HCT116 (cell line): ENCODE measurements around the gene MORN4. TPM values are rescaled to one million over a fixed set of nuclear protein-coding genes. Genes with fewer than 3 reads are reported as not detected.

ENCODE experiments used
- ATAC-seq: fragments of 200-7000 bp; cut with Tn5 transposase; 2 replicates; pipeline ENCODE4 v1.9.1; 2020; ENCODE audit warnings: mild to moderate bottlenecking, moderate library complexity
- BruUV-seq: library from RNA; stranded (reverse); fragments of 400-500 nt; replicated peaks from 2 replicates; lab custom pipeline; 2021; lab: Mats Ljungman, UMichigan
- CTCF ChIA-PET: fragments of 300-600 bp; sonication (Branson Sonifier 250); formaldehyde crosslinking; loops from one replicate; lab custom pipeline; 2021; ENCODE audit warnings: antibody characterized with exemption; lab: Charles Lee
- POLR2A ChIA-PET: fragments of 300-600, 350-600 bp; sonication (Branson Sonifier 250); formaldehyde crosslinking; loops from one replicate; lab custom pipeline; 2021; ENCODE audit warnings: antibody characterized with exemption; lab: Charles Lee
- RAD21 ChIA-PET, 2 experiments: fragments of 300-600 bp; sonication (Branson Sonifier 250); formaldehyde crosslinking; loops; one replicate each; lab custom pipeline; 2023; ENCODE audit warnings: low total read pairs in 2 of 2; ENCODE audit not compliant: uncharacterized antibody in 2 of 2, unreplicated experiment in 2 of 2, low non-redundant PET in 1 of 2; lab: Charles Lee
- DNase-seq: peaks from one replicate; pipeline ENCODE4 v3.0.0-alpha.2; 2010; ENCODE audit warnings: low read depth, low spot score
- H2AFZ ChIP-seq: fragments of 200-600 bp; shearing (Covaris generic), sonication (generic); 2 replicates; pipeline ENCODE4 v1.6.1; 2017; ENCODE audit warnings: low read depth, mixed run types, mixed read lengths, antibody characterized with exemption, low read length; ENCODE audit not compliant: poor library complexity, severe bottlenecking
- H3K27ac ChIP-seq: 2 replicates; pipeline ENCODE4 v1.5.1; 2012; ENCODE audit warnings: low read depth, low read length
- H3K27me3 ChIP-seq: fragments of 200-600 bp; sonication (generic); 2 replicates; pipeline ENCODE4 v1.6.1; 2016; ENCODE audit warnings: mixed run types, low read length, mixed read lengths; ENCODE audit not compliant: insufficient read depth
- H3K36me3 ChIP-seq, 2 experiments: fragments of 200-500 bp in 1 of 2; fragments of 200-600 bp in 1 of 2; sonication (Bioruptor generic) in 1 of 2; sonication (generic) in 1 of 2; 2 replicates each; pipeline versions ENCODE4 v1.5.1 to v1.6.1; 2014 to 2016; ENCODE audit warnings: low read length in 2 of 2, inconsistent platforms in 1 of 2, mixed read lengths in 1 of 2, mixed run types in 1 of 2; ENCODE audit not compliant: insufficient read depth in 2 of 2, control insufficient read depth in 1 of 2
- H3K4me1 ChIP-seq, 2 experiments: fragments of 200-600 bp in 1 of 2; sonication (generic) in 1 of 2; 2 replicates each; pipeline versions ENCODE4 v1.5.1 to v1.6.1; 2012 to 2017; ENCODE audit warnings: low read length in 2 of 2, inconsistent platforms in 1 of 2, mild to moderate bottlenecking in 1 of 2, mixed read lengths in 1 of 2, mixed run types in 1 of 2, moderate library complexity in 1 of 2; ENCODE audit not compliant: insufficient read depth in 2 of 2, control insufficient read depth in 1 of 2
- H3K4me2 ChIP-seq: fragments of 200-600 bp; sonication (generic); 2 replicates; pipeline ENCODE4 v1.6.1; 2017; ENCODE audit warnings: mixed run types, low read length, mixed read lengths
- H3K4me3 ChIP-seq, 2 experiments: fragments of 200-600 bp in 1 of 2; sonication (generic) in 1 of 2; replicated peaks in 1 of 2; 2 replicates each; pipeline ENCODE4 v1.5.1; 2011 to 2016; ENCODE audit warnings: low read length in 2 of 2, control low read depth in 1 of 2, low read depth in 1 of 2, mild to moderate bottlenecking in 1 of 2, mixed read lengths in 1 of 2, mixed run types in 1 of 2
- H3K79me2 ChIP-seq: fragments of 200-600 bp; sonication (generic); 2 replicates; pipeline ENCODE4 v1.6.1; 2017; ENCODE audit warnings: mild to moderate bottlenecking, mixed run types, low read length, moderate library complexity, mixed read lengths; ENCODE audit not compliant: insufficient read depth
- H3K9ac ChIP-seq: fragments of 200-600 bp; sonication (generic); 2 replicates; pipeline ENCODE4 v1.6.1; 2016; ENCODE audit warnings: low read length, mixed read lengths
- H3K9me2 ChIP-seq: fragments of 200-600 bp; sonication (generic), shearing (Covaris generic); 2 replicates; pipeline ENCODE4 v1.6.1; 2017; ENCODE audit warnings: mixed run types, mild to moderate bottlenecking, moderate library complexity; ENCODE audit not compliant: insufficient read depth
- H3K9me3 ChIP-seq, 2 experiments: fragments of 200-500 bp in 1 of 2; fragments of 200-600 bp in 1 of 2; sonication (Bioruptor generic) in 1 of 2; sonication (generic) in 1 of 2; 2 replicates each; pipeline ENCODE4 v1.6.1; 2014 to 2017; ENCODE audit warnings: low read length in 2 of 2, mixed read lengths in 2 of 2, inconsistent platforms in 1 of 2, low read depth in 1 of 2, mild to moderate bottlenecking in 1 of 2, mixed run types in 1 of 2, moderate library complexity in 1 of 2; ENCODE audit not compliant: control insufficient read depth in 1 of 2, insufficient read depth in 1 of 2
- H4K20me1 ChIP-seq: fragments of 200-600 bp; sonication (generic), shearing (Covaris generic); 2 replicates; pipeline ENCODE4 v1.6.1; 2017; ENCODE audit warnings: mixed run types, mild to moderate bottlenecking, moderate library complexity; ENCODE audit not compliant: insufficient read depth
- CBX3 ChIP-seq: IDR thresholded peaks from 2 replicates; pipeline ENCODE4 v1.6.1; 2012; ENCODE audit warnings: low read depth
- CTCF ChIP-seq, 3 experiments: fragments of 200-600 bp in 1 of 3; sonication (generic) in 1 of 3; IDR thresholded peaks in 2 of 3; conservative IDR thresholded peaks in 1 of 3; 2 replicates each; pipeline ENCODE4 v1.5.1; 2012 to 2017; ENCODE audit warnings: low read depth in 2 of 3, low read length in 2 of 3, antibody characterized with exemption in 1 of 3, borderline replicate concordance in 1 of 3, control low read depth in 1 of 3, mild to moderate bottlenecking in 1 of 3, mixed read lengths in 1 of 3, mixed run types in 1 of 3, moderate library complexity in 1 of 3; ENCODE audit not compliant: insufficient read depth in 1 of 3
- EGR1 ChIP-seq: IDR thresholded peaks from 2 replicates; pipeline ENCODE4 v1.6.1; 2012; ENCODE audit warnings: low read depth
- ELF1 ChIP-seq: IDR thresholded peaks from 2 replicates; pipeline ENCODE4 v1.6.1; 2012; ENCODE audit warnings: low read depth, borderline replicate concordance
- EZH2 ChIP-seq: fragments of 200-600 bp; sonication (generic); IDR thresholded peaks from 2 replicates; pipeline ENCODE4 v1.6.1; 2017; ENCODE audit warnings: antibody characterized with exemption, mixed run types
- EZH2phosphoT487 ChIP-seq: fragments of 200-600 bp; IDR thresholded peaks from 2 replicates; pipeline ENCODE4 v1.6.1; 2018; ENCODE audit warnings: antibody characterized with exemption, borderline replicate concordance
- FOSL1 ChIP-seq: IDR thresholded peaks from 2 replicates; pipeline ENCODE4 v1.6.1; 2012; ENCODE audit warnings: low read depth
- JUND ChIP-seq: IDR thresholded peaks from 2 replicates; pipeline ENCODE4 v1.6.1; 2012
- MAX ChIP-seq: IDR thresholded peaks from 2 replicates; pipeline ENCODE4 v1.6.1; 2012
- POLR2AphosphoS5 ChIP-seq: IDR thresholded peaks from 2 replicates; pipeline ENCODE4 v1.6.1; 2011; ENCODE audit warnings: mild to moderate bottlenecking, low read depth, low read length, moderate library complexity
- SIN3A ChIP-seq: IDR thresholded peaks from 2 replicates; pipeline ENCODE4 v1.6.1; 2012; ENCODE audit warnings: low read depth
- TCF7L2 ChIP-seq: IDR thresholded peaks from 2 replicates; pipeline ENCODE4 v1.7.0; 2011; ENCODE audit warnings: borderline replicate concordance, inconsistent platforms; ENCODE audit not compliant: insufficient read depth, insufficient read length; ENCODE audit errors: extremely low read depth
- ZBTB33 ChIP-seq: IDR thresholded peaks from 2 replicates; pipeline ENCODE4 v1.6.1; 2011; ENCODE audit warnings: mild to moderate bottlenecking, low read length, moderate library complexity; ENCODE audit not compliant: insufficient replicate concordance; ENCODE audit errors: extremely low read depth
- ZNF274 ChIP-seq: fragments of 200-500 bp; sonication (Bioruptor generic); IDR thresholded peaks from 2 replicates; pipeline ENCODE4 v1.6.1; 2014; ENCODE audit warnings: mild to moderate bottlenecking, low read depth, low read length, inconsistent platforms
- intact Hi-C: fragments of 100-400 bp; cut with micrococcal nuclease; formaldehyde crosslinking; loops from 2 replicates; pipeline ENCODE4 v1.10.0; 2022
- total RNA-seq: library from RNA; stranded (reverse); gene quantifications from one replicate; pipeline ENCODE4 v1.2.1, GENCODE V29; 2021; ENCODE audit not compliant: unreplicated experiment
- TF ChIP-seq, protein P1 (sequence below): IDR thresholded peaks from 2 replicates; pipeline ENCODE4 v1.6.1; 2012

Gene MORN4
- total RNA-seq, 1 experiment from 2014 or later, result 8.0 TPM

DNA sequence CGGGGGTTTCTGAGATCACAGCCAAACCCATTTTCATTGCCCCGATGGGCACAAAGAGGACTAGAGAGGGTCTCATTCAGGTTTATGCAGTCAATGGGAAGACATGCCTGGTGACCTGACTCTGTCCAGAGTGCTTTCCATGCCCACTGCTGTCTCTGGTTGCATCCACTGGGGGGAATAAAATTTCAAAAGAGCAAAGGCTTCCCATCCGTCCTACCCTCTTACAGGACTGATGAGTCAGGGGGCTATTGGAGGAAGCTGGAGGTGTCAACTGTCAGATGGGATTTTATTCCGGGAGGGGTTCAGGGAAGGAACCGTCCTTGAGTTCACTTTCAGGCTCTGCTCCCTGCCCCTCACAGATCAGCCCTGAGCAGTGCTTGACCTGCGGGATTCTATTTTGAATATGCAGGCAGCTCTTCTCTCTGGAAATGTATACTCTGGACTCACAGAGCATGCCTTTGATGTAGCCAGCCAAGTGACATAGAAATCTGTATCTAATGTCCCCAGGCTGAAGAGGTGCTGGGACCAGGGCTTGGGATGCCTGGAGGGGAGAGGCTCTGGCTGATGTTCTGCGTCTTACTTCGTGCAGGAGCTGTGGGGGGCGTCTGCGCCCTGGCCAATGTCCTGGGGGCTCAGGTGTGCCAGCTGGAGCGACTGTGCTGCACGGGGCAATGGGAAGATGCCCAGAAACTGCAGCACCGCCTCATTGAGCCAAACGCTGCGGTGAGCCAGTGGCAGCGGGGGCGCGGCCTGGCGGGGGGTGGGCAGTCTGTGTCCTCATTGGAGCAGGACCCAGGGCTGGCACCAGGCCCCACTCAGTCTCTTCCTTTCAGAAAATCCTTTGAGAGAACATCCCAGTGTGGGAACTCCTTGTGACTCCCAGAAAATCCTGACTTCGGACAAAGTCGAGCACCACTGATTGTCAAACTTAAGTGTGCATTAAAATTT, 31.8 kb downstream of the MORN4 start:
- Histone ChIP-seq H3K27ac (no peak overlapping the region), H3K36me3 (no peaks in the 10 kb centered on the region), H3K9me3 (no peaks in the 10 kb centered on the region), H3K4me3 (no peak overlapping the region), H2AFZ (no peak overlapping the region), H3K9ac (no peak overlapping the region), H3K4me1 (peaks cover 17 to 20% of the 10 kb centered on the region in 2 experiments), H3K9me2 (no peaks in the 10 kb centered on the region), H3K79me2 (no peaks in the 10 kb centered on the region), H3K27me3 (no peaks in the 10 kb centered on the region), H4K20me1 (no peaks in the 10 kb centered on the region), H3K4me2 (no peak overlapping the region)
- BruUV-seq, result no TSS peak
- intact Hi-C loops, result no loop called here
- POLR2A ChIA-PET, result no interaction called here
- ATAC-seq (no peak), DNase-seq (no peak)
- CTCF ChIA-PET, result no interaction called here
- RAD21 ChIA-PET, result no interaction called here
- TF ChIP-seq JUND, result no peak
- no peak for TF ChIP-seq SIN3A
- no peak for TF ChIP-seq FOSL1
- TF ChIP-seq CTCF (IDR thresholded peaks at IDR 0.05 in 2 of 3, conservative IDR thresholded peaks at IDR 0.05 in 1 of 3; ENCODE audit: borderline replicate concordance in 1 of 3, insufficient read depth in 1 of 3, low read depth in 2 of 3, low read length in 2 of 3), result no peak
- TF ChIP-seq ELF1, result no peak
- TF ChIP-seq EZH2phosphoT487, result no peak

DNA sequence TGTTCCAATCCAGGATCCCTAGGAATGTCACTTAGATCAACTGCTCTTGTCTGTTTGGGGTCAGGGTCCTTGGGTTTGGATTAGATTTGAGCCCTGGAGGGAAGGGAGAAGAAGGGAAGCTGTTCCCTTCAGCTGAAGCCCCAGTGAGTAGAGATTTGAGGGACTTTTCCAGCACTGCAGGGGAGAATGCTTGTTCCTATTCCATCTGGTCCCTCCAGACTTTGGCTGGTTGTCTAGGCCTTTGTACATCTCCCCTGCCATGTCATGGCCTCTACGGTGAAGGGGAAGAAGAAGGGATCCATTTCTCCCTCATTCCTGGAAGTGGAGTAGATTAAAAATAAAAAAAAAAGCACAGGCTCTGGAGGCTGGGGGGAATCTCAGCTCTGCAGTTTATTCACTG, 32.7 kb downstream of the MORN4 start:
- Histone ChIP-seq H3K9ac (no peak overlapping the region), H3K27ac (no peak overlapping the region), H3K4me2 (no peak overlapping the region), H4K20me1 (no peaks in the 10 kb centered on the region), H3K4me1 (peaks cover 27 to 30% of the 10 kb centered on the region in 2 experiments), H3K36me3 (no peaks in the 10 kb centered on the region), H3K9me2 (no peaks in the 10 kb centered on the region), H3K79me2 (no peaks in the 10 kb centered on the region), H2AFZ (no peak overlapping the region), H3K4me3 (no peak overlapping the region), H3K9me3 (no peaks in the 10 kb centered on the region), H3K27me3 (no peaks in the 10 kb centered on the region)
- ATAC-seq (no peak), DNase-seq (no peak)
- CTCF ChIA-PET, result no interaction called here
- POLR2A ChIA-PET, result no interaction called here
- intact Hi-C loops, result no loop called here
- RAD21 ChIA-PET, result no interaction called here
- BruUV-seq, result no TSS peak
- TF ChIP-seq CBX3, result no peak
- no peak for TF ChIP-seq JUND
- TF ChIP-seq ZBTB33, result no peak
- TF ChIP-seq ZNF274, result no peak
- no peak for TF ChIP-seq TCF7L2
- TF ChIP-seq POLR2AphosphoS5, result no peak
- no peak for TF ChIP-seq MAX
- TF ChIP-seq ELF1, result no peak
- no peak for TF ChIP-seq EGR1
- TF ChIP-seq, protein P1, sequence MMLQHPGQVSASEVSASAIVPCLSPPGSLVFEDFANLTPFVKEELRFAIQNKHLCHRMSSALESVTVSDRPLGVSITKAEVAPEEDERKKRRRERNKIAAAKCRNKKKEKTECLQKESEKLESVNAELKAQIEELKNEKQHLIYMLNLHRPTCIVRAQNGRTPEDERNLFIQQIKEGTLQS, result no peak
- TF ChIP-seq EZH2, result no peak
- TF ChIP-seq FOSL1, result no peak
